GM23338 (cell line): ENCODE measurements around the gene ATP1B3. TPM values are rescaled to one million over a fixed set of nuclear protein-coding genes. Genes with fewer than 3 reads are reported as not detected.

Source experiments
- ATAC-seq: fragments of 200-7000 bp; cut with Tn5 transposase; 3 replicates; pipeline ENCODE4 v1.9.1; 2020
- DNase-seq: peaks from one replicate; pipeline ENCODE4 v3.0.0-alpha.2; 2015; ENCODE audit warnings: low spot score
- H2AFZ ChIP-seq: fragments of 200-600 bp; sonication (generic); 2 replicates; pipeline ENCODE4 v1.8.0; 2016; ENCODE audit warnings: antibody characterized with exemption, mild to moderate bottlenecking, moderate library complexity
- H3F3A ChIP-seq: fragments of 200-600 bp; sonication (generic); replicated peaks from 2 replicates; pipeline ENCODE4 v1.8.0; 2017; ENCODE audit warnings: antibody characterized with exemption, mixed run types, low read depth
- H3K27ac ChIP-seq: fragments of 200-600 bp; sonication (generic); 2 replicates; pipeline ENCODE4 v1.6.1; 2016; ENCODE audit warnings: low read depth
- H3K27me3 ChIP-seq: fragments of 200-600 bp; sonication (generic); 2 replicates; pipeline ENCODE4 v1.8.0; 2016; ENCODE audit warnings: mild to moderate bottlenecking, mixed run types, moderate library complexity; ENCODE audit not compliant: insufficient read depth
- H3K36me3 ChIP-seq: fragments of 200-600 bp; sonication (generic); 2 replicates; pipeline ENCODE4 v1.8.0; 2016; ENCODE audit warnings: mild to moderate bottlenecking; ENCODE audit not compliant: insufficient read depth
- H3K4me1 ChIP-seq: fragments of 200-600 bp; sonication (generic); 2 replicates; pipeline ENCODE4 v1.8.0; 2016; ENCODE audit warnings: mild to moderate bottlenecking, moderate library complexity; ENCODE audit not compliant: insufficient read depth
- H3K4me2 ChIP-seq: fragments of 200-600 bp; sonication (generic); 2 replicates; pipeline ENCODE4 v1.7.1; 2017; ENCODE audit warnings: mixed run types
- H3K4me3 ChIP-seq: fragments of 200-600 bp; sonication (generic); 2 replicates; pipeline ENCODE4 v1.6.1; 2016; ENCODE audit warnings: mixed run types
- H3K79me2 ChIP-seq: fragments of 200-600 bp; sonication (generic); replicated peaks from 2 replicates; pipeline ENCODE4 v1.8.0; 2017; ENCODE audit warnings: mild to moderate bottlenecking; ENCODE audit not compliant: insufficient read depth
- H3K9me2 ChIP-seq: fragments of 200-600 bp; sonication (generic); 2 replicates; pipeline ENCODE4 v1.8.0; 2017; ENCODE audit not compliant: insufficient read depth
- H4K20me1 ChIP-seq: fragments of 200-600 bp; sonication (generic); replicated peaks from 2 replicates; pipeline ENCODE4 v1.8.0; 2017; ENCODE audit warnings: mild to moderate bottlenecking; ENCODE audit not compliant: insufficient read depth
- H3K27ac Mint-ChIP-seq: 2 replicates; pipeline ENCODE4 v1.8.0; 2020; ENCODE audit warnings: inconsistent platforms, mild to moderate bottlenecking, moderate library complexity, mixed read lengths
- H3K27me3 Mint-ChIP-seq: 3 replicates; pipeline ENCODE4 v1.8.0; 2022; ENCODE audit warnings: low read depth, mild to moderate bottlenecking, moderate library complexity, mixed read lengths, inconsistent platforms; ENCODE audit not compliant: insufficient read depth, poor library complexity
- H3K36me3 Mint-ChIP-seq: 3 replicates; pipeline ENCODE4 v1.8.0; 2021; ENCODE audit warnings: low read depth, mild to moderate bottlenecking, inconsistent platforms, moderate library complexity, mixed read lengths
- H3K4me1 Mint-ChIP-seq: 3 replicates; pipeline ENCODE4 v1.8.0; 2020; ENCODE audit warnings: mild to moderate bottlenecking, inconsistent platforms, mixed read lengths
- H3K4me3 Mint-ChIP-seq: 3 replicates; pipeline ENCODE4 v1.8.0; 2021; ENCODE audit warnings: moderate library complexity, mild to moderate bottlenecking, inconsistent platforms, mixed read lengths
- H3K9me3 Mint-ChIP-seq: 3 replicates; pipeline ENCODE4 v1.8.0; 2020; ENCODE audit warnings: moderate library complexity, mild to moderate bottlenecking, inconsistent platforms, mixed read lengths
- CREB1 ChIP-seq: fragments of 250-450 bp; sonication (Bioruptor Pico); IDR thresholded peaks from 2 replicates; pipeline ENCODE4 v1.5.0; 2020; ENCODE audit warnings: low read depth, mild to moderate bottlenecking, moderate library complexity
- EZH2 ChIP-seq: fragments of 200-600 bp; sonication (generic); IDR thresholded peaks from one replicate; pipeline ENCODE4 v1.8.0; 2017; ENCODE audit warnings: antibody characterized with exemption, mild to moderate bottlenecking, low read depth; ENCODE audit not compliant: unreplicated experiment
- EZH2phosphoT487 ChIP-seq: fragments of 200-600 bp; sonication (generic); IDR thresholded peaks from one replicate; pipeline ENCODE4 v1.8.1; 2018; ENCODE audit warnings: antibody characterized with exemption; ENCODE audit not compliant: unreplicated experiment
- JUNB ChIP-seq: IDR thresholded peaks from one replicate; pipeline ENCODE4 v1.6.1; 2016; ENCODE audit warnings: antibody characterized with exemption; ENCODE audit not compliant: unreplicated experiment
- NANOG ChIP-seq: IDR thresholded peaks from 2 replicates; pipeline ENCODE4 v1.6.1; 2016; ENCODE audit warnings: antibody characterized with exemption, borderline replicate concordance
- POLR2AphosphoS5 ChIP-seq: IDR thresholded peaks from 2 replicates; pipeline ENCODE4 v1.6.1; 2016; ENCODE audit warnings: antibody characterized with exemption, low read depth
- ZNF114 ChIP-seq: fragments of 250-450 bp; sonication (Bioruptor Pico); IDR thresholded peaks from 2 replicates; pipeline ENCODE4 v1.5.0; 2020; ENCODE audit warnings: mild to moderate bottlenecking, moderate library complexity
- ZNF331 ChIP-seq: fragments of 250-450 bp; sonication (Bioruptor Pico); IDR thresholded peaks from 2 replicates; pipeline ENCODE4 v1.5.0; 2020; ENCODE audit warnings: low read depth, mild to moderate bottlenecking, moderate library complexity
- polyA plus RNA-seq: library from polyadenylated mRNA; unstranded; fragments of >200 nt; fragmentation: Nextera tagmentation; extraction: Ambion mirVana; gene quantifications from 2 replicates; pipeline ENCODE4 v1.2.1, GENCODE V29; 2016
- total RNA-seq: library from RNA; depleted of rRNA; stranded (reverse); fragments of >200 nt; shearing (Covaris generic); gene quantifications from 2 replicates; pipeline ENCODE4 v1.2.3, GENCODE V29; 2014
- TF ChIP-seq, protein P1 (sequence below), 2 experiments: fragments of 200-600 bp in 1 of 2; sonication (generic) in 1 of 2; conservative IDR thresholded peaks; 2 replicates each; pipeline versions ENCODE4 v1.5.1 to v1.6.1; 2016 to 2017; ENCODE audit warnings: antibody characterized with exemption in 2 of 2, low read depth in 2 of 2, mild to moderate bottlenecking in 2 of 2, moderate library complexity in 1 of 2
- TF ChIP-seq, protein P2 (sequence below): fragments of 250-450 bp; sonication (Bioruptor Pico); IDR thresholded peaks from 2 replicates; pipeline ENCODE4 v1.5.0; 2020; ENCODE audit warnings: mild to moderate bottlenecking, moderate library complexity
- TF ChIP-seq, protein P3 (sequence below): IDR thresholded peaks from one replicate; pipeline ENCODE4 v1.6.1; 2018; ENCODE audit warnings: antibody characterized with exemption; ENCODE audit not compliant: unreplicated experiment

ATP1B3 gene
- total and polyA plus RNA-seq, 2 experiments from 2014 or later = 135 to 315 TPM

DNA sequence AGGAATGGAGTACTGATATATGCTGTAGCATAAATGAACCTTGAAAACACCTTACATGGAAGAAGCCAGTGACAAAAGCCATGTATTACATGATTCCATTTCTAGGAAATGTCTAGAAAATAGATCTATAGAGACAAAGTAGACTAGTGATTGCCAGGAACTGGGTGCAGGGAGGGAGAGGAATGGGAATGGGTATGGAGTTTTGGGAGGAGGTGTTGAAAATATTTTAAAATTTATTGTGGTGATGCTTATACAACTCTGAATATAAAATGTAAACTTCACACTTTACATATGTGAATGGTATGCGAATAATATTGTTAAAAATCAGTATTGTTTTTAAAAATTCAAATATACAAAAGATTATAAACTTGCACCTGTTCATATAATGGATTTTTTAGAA, 22.5 kb downstream of the ATP1B3 start (continued):
- no peak for TF ChIP-seq POLR2AphosphoS5
- TF ChIP-seq, protein P1, sequence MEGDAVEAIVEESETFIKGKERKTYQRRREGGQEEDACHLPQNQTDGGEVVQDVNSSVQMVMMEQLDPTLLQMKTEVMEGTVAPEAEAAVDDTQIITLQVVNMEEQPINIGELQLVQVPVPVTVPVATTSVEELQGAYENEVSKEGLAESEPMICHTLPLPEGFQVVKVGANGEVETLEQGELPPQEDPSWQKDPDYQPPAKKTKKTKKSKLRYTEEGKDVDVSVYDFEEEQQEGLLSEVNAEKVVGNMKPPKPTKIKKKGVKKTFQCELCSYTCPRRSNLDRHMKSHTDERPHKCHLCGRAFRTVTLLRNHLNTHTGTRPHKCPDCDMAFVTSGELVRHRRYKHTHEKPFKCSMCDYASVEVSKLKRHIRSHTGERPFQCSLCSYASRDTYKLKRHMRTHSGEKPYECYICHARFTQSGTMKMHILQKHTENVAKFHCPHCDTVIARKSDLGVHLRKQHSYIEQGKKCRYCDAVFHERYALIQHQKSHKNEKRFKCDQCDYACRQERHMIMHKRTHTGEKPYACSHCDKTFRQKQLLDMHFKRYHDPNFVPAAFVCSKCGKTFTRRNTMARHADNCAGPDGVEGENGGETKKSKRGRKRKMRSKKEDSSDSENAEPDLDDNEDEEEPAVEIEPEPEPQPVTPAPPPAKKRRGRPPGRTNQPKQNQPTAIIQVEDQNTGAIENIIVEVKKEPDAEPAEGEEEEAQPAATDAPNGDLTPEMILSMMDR (conservative IDR thresholded peaks at IDR 0.05; ENCODE audit: low read depth in 2 of 2) = no peak
- TF ChIP-seq ZNF114 (CRISPR knock-in tag) = no peak
- no peak for TF ChIP-seq NANOG
- TF ChIP-seq EZH2 = no peak

DNA sequence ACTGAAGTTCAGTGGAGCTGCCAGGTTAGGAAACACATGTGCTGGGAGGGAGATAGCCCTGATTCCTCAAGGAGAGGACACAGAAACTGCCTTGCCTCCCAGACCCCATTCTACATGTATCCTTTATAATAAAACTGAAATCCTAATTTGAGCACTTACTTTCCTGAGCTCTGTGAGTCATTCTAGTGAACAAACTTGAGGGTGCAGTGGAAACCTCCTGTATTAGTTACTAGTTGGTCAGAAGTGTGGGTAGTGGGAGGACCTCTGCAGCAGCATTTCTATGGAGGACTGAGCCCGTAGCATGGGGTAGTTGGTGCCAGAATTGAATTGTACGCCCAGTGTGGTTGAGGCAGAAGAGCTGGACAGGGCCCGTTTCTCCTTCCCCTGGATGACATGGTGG, 23.9 kb downstream of the ATP1B3 start:
- no peak for DNase-seq
- Histone ChIP-seq H3K36me3 (peaks cover 26% of the 10 kb centered on the region), H3K4me1 (no peaks in the 10 kb centered on the region), H4K20me1 (peaks cover 30% of the 10 kb centered on the region), H3K27ac (no peak overlapping the region), H3K27me3 (no peaks in the 10 kb centered on the region), H3K4me2 (no peak overlapping the region), H3K4me3 (no peak overlapping the region), H3K79me2 (peaks cover 86% of the 10 kb centered on the region), H3K9me2 (no peaks in the 10 kb centered on the region), H3F3A (no peaks in the 10 kb centered on the region), H2AFZ (no peak overlapping the region)
- no peak for ATAC-seq
- peaks cover 6% of the 10 kb centered on the region; the same call in 1 of the 3 replicates for H3K4me1 Mint-ChIP-seq
- no peaks in the 10 kb centered on the region for H3K27me3 Mint-ChIP-seq
- H3K9me3 Mint-ChIP-seq = peaks cover 41% of the 10 kb centered on the region
- H3K4me3 Mint-ChIP-seq = no peak overlapping the region
- peaks cover 74% of the 10 kb centered on the region for H3K36me3 Mint-ChIP-seq
- H3K27ac Mint-ChIP-seq = no peak overlapping the region
- TF ChIP-seq JUNB (no peak), ZNF114 (CRISPR knock-in tag) (no peak), EZH2phosphoT487 (no peak), ZNF331 (CRISPR knock-in tag) (no peak), EZH2 (no peak), POLR2AphosphoS5 (no peak), CREB1 (no peak), NANOG (no peak)
- TF ChIP-seq, protein P1 (conservative IDR thresholded peaks at IDR 0.05; ENCODE audit: low read depth in 2 of 2) = no peak
- TF ChIP-seq, protein P2, sequence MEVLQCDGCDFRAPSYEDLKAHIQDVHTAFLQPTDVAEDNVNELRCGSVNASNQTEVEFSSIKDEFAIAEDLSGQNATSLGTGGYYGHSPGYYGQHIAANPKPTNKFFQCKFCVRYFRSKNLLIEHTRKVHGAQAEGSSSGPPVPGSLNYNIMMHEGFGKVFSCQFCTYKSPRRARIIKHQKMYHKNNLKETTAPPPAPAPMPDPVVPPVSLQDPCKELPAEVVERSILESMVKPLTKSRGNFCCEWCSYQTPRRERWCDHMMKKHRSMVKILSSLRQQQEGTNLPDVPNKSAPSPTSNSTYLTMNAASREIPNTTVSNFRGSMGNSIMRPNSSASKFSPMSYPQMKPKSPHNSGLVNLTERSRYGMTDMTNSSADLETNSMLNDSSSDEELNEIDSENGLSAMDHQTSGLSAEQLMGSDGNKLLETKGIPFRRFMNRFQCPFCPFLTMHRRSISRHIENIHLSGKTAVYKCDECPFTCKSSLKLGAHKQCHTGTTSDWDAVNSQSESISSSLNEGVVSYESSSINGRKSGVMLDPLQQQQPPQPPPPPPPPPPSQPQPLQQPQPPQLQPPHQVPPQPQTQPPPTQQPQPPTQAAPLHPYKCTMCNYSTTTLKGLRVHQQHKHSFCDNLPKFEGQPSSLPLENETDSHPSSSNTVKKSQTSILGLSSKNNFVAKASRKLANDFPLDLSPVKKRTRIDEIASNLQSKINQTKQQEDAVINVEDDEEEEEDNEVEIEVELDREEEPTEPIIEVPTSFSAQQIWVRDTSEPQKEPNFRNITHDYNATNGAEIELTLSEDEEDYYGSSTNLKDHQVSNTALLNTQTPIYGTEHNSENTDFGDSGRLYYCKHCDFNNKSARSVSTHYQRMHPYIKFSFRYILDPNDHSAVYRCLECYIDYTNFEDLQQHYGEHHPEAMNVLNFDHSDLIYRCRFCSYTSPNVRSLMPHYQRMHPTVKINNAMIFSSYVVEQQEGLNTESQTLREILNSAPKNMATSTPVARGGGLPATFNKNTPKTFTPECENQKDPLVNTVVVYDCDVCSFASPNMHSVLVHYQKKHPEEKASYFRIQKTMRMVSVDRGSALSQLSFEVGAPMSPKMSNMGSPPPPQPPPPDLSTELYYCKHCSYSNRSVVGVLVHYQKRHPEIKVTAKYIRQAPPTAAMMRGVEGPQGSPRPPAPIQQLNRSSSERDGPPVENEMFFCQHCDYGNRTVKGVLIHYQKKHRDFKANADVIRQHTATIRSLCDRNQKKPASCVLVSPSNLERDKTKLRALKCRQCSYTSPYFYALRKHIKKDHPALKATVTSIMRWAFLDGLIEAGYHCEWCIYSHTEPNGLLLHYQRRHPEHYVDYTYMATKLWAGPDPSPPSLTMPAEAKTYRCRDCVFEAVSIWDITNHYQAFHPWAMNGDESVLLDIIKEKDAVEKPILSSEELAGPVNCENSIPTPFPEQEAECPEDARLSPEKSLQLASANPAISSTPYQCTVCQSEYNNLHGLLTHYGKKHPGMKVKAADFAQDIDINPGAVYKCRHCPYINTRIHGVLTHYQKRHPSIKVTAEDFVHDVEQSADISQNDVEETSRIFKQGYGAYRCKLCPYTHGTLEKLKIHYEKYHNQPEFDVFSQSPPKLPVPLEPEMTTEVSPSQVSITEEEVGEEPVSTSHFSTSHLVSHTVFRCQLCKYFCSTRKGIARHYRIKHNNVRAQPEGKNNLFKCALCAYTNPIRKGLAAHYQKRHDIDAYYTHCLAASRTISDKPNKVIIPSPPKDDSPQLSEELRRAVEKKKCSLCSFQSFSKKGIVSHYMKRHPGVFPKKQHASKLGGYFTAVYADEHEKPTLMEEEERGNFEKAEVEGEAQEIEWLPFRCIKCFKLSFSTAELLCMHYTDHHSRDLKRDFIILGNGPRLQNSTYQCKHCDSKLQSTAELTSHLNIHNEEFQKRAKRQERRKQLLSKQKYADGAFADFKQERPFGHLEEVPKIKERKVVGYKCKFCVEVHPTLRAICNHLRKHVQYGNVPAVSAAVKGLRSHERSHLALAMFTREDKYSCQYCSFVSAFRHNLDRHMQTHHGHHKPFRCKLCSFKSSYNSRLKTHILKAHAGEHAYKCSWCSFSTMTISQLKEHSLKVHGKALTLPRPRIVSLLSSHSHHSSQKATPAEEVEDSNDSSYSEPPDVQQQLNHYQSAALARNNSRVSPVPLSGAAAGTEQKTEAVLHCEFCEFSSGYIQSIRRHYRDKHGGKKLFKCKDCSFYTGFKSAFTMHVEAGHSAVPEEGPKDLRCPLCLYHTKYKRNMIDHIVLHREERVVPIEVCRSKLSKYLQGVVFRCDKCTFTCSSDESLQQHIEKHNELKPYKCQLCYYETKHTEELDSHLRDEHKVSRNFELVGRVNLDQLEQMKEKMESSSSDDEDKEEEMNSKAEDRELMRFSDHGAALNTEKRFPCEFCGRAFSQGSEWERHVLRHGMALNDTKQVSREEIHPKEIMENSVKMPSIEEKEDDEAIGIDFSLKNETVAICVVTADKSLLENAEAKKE = no peak
- TF ChIP-seq, protein P3, sequence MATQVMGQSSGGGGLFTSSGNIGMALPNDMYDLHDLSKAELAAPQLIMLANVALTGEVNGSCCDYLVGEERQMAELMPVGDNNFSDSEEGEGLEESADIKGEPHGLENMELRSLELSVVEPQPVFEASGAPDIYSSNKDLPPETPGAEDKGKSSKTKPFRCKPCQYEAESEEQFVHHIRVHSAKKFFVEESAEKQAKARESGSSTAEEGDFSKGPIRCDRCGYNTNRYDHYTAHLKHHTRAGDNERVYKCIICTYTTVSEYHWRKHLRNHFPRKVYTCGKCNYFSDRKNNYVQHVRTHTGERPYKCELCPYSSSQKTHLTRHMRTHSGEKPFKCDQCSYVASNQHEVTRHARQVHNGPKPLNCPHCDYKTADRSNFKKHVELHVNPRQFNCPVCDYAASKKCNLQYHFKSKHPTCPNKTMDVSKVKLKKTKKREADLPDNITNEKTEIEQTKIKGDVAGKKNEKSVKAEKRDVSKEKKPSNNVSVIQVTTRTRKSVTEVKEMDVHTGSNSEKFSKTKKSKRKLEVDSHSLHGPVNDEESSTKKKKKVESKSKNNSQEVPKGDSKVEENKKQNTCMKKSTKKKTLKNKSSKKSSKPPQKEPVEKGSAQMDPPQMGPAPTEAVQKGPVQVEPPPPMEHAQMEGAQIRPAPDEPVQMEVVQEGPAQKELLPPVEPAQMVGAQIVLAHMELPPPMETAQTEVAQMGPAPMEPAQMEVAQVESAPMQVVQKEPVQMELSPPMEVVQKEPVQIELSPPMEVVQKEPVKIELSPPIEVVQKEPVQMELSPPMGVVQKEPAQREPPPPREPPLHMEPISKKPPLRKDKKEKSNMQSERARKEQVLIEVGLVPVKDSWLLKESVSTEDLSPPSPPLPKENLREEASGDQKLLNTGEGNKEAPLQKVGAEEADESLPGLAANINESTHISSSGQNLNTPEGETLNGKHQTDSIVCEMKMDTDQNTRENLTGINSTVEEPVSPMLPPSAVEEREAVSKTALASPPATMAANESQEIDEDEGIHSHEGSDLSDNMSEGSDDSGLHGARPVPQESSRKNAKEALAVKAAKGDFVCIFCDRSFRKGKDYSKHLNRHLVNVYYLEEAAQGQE = no peak
